HL-60/S4 treated with retinoic acid at 250 ng/mL for 4 days and 3 days (cell line): Measurements from ENCODE around the gene EMILIN3.
"Not testable (repeated sequence)": the region's sequence is repeated elsewhere in the genome, so short reads cannot be mapped to it uniquely, and the experiment has no call there.

Experiments
- in situ Hi-C: fragments of 300-500 bp; cut with MboI; formaldehyde crosslinking; loops from 2 replicates; pipeline ENCODE4 v1.7.0; 2022; ENCODE audit warnings: low sequenced_read_pairs

The EMILIN3 gene

DNA sequence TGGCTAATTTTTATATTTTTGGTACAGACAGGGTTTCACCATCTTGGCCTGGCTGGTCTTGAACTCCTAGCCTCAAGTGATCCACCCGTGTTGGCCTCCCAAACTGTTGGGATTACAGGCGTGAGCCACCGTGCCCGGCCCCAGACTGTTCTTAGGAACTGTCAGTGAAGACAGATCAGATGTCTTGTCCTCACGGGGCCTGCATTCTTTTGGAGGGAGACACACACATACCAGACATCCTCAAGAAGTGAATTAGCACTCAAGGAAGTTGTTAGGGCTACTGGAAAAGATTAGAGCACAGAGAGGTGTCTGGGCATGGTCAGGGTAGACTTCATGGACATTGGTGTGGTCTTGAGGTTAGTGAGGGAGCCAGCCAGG is 36.3 kb downstream of the EMILIN3 start:
- in situ Hi-C loops: loop anchor here (25.0 kb wide), 2 partner anchors 168 to 368 kb away; no protein-coding TSS in a partner anchor

DNA sequence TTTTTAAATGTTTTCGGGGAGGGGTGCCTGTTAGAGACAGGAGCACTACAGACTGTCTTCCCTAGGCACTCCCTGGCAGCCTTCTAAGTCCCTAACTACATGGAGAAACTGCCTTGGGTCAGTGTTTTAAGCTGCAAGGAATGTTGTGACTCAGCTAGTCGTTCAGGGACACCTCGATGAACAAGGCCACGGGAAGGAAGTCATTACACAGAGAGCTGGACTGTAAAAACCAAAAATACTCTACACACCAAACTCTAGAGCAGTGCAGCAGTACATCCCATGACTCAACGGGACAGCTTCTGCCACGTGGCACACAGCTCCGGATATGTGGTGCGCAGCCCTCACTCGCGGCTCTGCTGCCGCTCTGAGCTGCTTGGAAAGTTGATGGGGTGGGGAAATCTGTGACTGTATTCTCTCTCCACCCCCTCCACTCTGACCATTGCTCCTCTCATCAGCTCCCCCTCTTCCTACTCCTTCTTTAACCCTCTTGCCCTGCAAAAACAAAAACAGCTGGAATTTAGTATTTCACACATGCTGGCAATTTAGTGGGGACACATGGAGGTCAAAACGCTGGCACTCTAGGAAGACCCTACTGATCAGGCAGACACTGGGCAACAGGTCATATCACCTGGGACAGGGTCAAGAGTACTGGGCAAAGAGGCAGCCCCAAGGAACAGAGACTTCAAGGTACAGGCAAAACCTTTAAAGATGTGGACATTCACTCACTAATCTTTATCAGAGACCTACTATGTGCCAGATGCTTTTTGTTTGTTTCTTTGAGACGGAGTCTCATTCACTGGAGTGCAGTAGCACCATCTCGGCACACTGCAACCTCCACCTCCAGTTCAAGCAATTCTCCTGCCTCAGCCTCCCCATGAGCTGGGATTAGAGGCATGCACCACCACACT is 36.9 kb downstream of the EMILIN3 start:
- in situ Hi-C loops: loop anchor here (25.0 kb wide), 2 partner anchors 167 to 367 kb away; no protein-coding TSS in a partner anchor

DNA sequence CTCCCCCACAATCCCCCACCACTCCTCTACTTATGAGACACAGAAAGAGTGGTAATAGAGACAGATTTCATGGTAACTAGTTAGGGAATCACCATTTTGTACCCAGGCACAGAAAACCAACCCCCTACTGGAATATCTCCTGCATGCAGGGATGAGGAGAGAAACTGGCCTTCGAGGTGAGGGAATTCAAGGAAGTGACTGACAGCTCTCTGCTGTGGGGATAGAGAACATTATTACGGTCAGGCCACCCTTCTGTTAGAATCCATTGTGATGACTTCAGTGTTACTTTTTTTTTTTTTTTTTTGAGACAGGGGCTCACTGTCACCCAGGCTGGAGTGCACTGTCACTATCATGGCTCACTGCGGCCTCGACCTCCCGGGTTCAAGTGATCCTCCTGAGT is 39.4 kb downstream of the EMILIN3 start:
- in situ Hi-C loops: loop anchor here (25.0 kb wide), 2 partner anchors 165 to 365 kb away; no protein-coding TSS in a partner anchor

DNA sequence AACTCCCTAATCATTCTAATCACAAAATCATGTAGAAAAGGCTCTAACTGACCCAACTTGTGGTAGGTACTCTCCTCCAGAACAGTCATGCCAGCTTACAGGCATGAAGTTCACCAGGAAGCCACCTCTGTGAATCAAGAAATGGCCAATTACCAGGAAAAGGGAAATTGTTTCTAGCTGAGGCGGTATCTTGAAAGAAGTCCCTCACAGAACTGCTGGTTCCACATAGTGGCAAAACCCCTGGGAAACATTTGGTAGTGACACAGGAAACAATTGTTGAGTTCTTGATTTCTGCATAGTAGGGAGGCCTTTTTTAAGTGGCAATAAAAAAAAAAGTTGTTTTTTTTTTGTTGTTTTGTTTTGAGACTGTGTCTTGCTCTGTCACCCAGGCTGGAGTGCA is 45.6 kb downstream of the EMILIN3 start:
- in situ Hi-C loops: no loop called here

DNA sequence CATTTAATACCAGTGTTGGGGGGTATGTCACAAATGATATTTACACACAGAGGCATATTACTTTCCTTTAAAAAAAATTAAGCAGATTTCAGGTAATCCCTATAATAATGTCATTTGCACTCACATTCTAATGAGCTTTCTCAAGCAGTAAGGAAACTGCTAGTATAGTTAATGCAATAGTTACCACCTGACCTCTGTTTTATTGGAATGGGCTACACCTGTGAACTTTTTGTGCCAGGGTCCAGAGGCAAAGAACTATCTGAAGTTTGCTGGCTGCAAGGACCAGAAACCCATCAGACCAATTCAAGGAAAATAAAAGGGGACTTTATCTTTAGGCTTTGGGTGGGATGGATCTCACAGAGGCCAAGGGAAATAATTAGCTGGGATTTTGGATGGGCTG is 46.2 kb downstream of the EMILIN3 start:
- in situ Hi-C loops: no loop called here

DNA sequence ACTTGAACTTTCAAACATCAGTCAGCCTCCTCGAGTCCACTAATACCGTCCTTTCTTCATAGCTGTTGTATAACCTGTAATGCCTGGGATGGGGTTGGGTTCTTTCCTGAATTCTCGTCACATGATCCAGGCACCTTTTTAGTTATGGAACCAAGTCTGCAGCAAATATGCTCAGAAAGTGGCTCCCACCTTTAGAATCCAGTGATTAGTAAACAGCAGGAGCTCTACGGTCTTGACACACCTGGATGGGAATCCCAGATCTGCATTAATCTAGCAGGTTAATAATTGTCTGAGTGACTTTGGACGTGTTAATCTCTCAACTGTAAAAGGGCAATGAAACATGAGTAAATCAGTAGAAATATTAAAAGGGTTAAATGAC is 48.4 kb downstream of the EMILIN3 start:
- in situ Hi-C loops: no loop called here

DNA sequence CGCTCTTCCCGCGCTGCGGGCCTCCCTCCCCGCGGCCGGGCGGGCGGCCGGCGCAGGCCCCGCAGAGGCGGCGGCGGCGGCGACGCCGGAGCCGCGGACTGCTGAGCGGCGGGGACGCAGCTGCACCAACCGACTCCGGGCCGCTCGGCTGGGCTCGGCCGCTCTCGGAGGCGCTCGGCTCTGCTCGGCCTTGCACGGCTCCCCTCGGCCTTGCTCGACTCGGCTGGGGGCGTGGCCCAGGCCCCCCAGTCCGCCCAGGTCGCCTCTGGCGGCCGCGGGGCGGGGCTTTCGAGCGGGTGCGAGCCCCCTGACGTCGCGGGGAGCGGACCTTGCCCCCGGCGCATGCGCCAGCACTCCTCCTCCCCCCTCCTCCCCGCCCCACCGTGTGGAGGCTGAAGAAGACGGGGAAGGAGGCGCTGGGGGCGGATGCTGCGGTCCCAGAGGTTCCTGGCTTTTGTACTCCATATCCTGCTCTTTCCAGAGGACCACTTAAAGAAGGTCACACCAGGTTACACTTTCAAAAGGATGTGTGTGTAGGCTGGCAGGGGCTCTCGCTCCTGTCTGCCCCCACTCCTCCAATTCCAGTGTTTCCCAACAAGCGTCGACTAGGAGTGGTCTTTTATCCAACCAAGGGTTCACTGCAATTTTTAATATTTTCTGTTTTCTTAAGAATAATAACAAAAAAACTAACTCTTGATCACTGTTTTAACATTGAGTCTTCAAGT is 48.9 kb downstream of the EMILIN3 start, which contains the start of gene ZHX3:
ZHX3 (minus strand) TSS at position 186 of the 725 bp plus-strand sequence. CDS start 112,815 bp downstream, outside the sequence.
- in situ Hi-C loops: no loop called here

DNA sequence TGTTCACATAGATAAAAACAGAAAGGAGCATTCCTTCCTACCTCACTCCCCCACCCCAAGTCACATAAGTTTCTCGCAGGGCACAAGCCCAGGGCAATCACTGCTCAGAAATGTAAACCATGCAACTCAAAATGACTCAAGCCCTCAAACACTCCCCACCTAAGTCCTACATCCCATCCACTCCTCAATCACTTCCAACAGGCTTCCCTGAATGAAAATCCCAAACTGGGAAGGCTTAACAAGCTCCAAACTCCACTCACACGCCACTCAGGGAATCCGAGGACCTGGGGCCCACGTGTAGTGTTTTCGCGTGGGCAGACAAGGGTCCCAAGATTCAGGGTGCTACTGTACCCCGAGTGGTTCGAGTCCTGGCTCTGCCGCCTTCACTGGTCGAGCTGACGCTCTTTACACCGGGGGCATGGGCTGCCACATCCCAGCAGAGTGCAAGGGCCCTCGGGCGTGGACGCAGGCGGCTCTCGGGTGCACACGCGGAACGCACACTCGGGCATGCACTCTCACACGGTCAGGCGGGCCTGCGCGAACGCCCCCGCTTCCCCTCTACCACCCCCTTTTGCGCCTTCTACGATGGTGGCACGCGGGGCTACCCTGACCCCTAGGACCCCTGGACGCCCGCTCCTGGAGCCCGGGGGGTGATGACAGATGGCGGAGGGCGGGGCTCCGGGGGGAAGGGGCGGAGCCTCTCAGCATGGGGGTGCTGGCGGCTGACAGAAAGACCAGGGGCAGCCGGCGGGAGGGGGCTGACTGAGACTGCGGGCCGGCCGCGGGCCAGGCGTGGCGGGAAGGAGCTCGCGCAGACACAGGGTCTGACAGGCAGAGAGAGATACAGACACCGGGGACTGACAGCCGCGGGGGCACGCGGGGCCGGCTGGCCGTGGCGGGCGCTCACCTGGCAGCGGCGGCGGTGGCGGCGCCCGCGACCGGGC is 49.7 kb downstream of the EMILIN3 start:
- in situ Hi-C loops: no loop called here

DNA sequence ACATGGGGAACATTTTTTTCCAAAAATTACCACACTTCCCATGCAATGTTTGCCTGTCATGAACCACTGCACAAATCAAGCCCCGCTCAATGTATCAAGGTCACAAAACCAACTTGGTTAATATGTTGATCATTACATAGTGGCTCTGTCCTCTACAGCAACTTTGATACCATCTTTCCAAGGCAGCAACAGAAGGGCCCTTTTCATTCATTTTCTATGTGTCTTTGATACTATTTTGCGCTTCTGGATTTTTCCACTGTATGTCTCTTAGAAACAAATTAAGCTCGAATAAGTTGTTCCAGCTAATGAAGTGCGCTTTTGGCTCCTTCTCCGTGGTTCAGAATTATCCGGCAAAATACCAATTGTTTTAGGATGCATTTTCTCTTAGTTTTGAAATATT is 50.6 kb downstream of the EMILIN3 start:
- in situ Hi-C loops: no loop called here

DNA sequence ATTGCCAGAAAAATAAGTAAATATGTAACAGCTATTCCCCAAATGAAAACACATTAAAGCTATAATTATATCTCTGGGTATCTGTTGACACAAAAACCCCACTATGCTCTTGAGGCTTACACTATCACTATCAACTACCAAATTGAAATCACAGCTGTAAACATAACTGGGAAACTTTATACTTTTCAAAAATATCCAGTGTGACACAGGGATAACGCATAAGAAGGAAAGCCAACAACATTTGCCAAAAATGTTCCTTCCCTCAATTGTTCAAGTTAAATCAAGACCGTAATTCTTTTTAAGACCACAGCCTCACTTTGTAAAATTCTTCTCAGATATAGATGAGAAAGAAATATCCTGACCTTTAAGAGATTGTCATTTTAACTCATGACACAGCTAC is 52.2 kb downstream of the EMILIN3 start:
- in situ Hi-C loops: no loop called here

DNA sequence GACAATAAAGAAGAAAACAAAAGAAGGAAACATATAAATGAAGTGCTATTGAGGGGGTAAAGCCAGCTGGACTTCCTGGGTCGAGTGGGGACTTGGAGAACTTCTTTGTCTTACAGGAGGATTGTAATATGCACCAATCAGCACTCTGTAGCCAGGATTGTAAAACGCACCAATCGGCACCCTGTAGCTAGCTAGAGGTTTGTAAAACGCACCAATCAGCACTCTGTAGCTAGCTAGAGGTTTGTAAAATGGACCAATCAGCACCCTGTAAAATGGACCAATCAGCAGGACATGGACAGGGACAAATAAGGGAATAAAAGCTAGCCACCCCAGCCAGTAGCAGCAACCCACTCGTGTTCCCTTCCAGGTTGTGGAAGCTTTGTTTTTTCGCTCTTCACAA is 54.6 kb downstream of the EMILIN3 start:
- in situ Hi-C loops: not testable (repeated sequence)
